Measurements from ENCODE around the gene B3GAT1.

GRCh38 chr11:134388590-134388989 is 23.5 kb downstream of the B3GAT1 start:
- no peak for TF ChIP-seq POLR2A (IDR thresholded peaks at IDR 0.05)
- no peak for TF ChIP-seq CTCF (IDR thresholded peaks at IDR 0.05)
- no peak for TF ChIP-seq EP300 (IDR thresholded peaks at IDR 0.05)
- no peak for TF ChIP-seq POLR2AphosphoS5 (IDR thresholded peaks at IDR 0.05)
